Endothelial cell of umbilical vein (primary cell): ENCODE results near the gene CIITA. TPM values are rescaled to one million over a fixed set of nuclear protein-coding genes. Genes with fewer than 3 reads are reported as not detected.
A peak's percentile ranks its signal among the peaks of the same experiment; 100 is the strongest.
"Not testable (repeated sequence)": the region's sequence is repeated elsewhere in the genome, so short reads cannot be mapped to it uniquely, and the experiment has no call there.

Experiments used
- BruUV-seq: library from RNA; stranded (reverse); fragments of 400-500 nt; replicated peaks from 2 replicates; lab custom pipeline; 2021; lab: Mats Ljungman, UMichigan
- CTCF ChIA-PET: fragments of 300-600, 350-600 bp; sonication (Branson Sonifier 250); formaldehyde crosslinking; loops from one replicate; lab custom pipeline; 2021; ENCODE audit warnings: antibody characterized with exemption, inconsistent platforms; lab: Charles Lee
- POLR2A ChIA-PET: fragments of 300-600, 350-600 bp; sonication (Branson Sonifier 250); formaldehyde crosslinking; loops from one replicate; lab custom pipeline; 2021; ENCODE audit warnings: antibody characterized with exemption, inconsistent platforms; lab: Charles Lee
- DNase-seq: peaks from one replicate; pipeline ENCODE4 v3.0.0-alpha.2; 2011; ENCODE audit warnings: low read depth, low spot score
- FAIRE-seq: peaks from 2 replicates; lab custom pipeline; 2011; peaks lifted over from hg19 to GRCh38; lab: Jason Lieb, UNC
- H2AFZ ChIP-seq: 2 replicates; pipeline ENCODE4 v1.6.0; 2012; ENCODE audit warnings: low read depth, low read length, control low read depth, inconsistent platforms
- H3K27ac ChIP-seq: 2 replicates; pipeline ENCODE4 v1.5.1; 2011; ENCODE audit warnings: low read depth, mild to moderate bottlenecking, control low read depth, low read length, moderate library complexity; ENCODE audit not compliant: insufficient read depth
- H3K27me3 ChIP-seq, 2 experiments: 2 replicates each; pipeline versions ENCODE4 v1.6.0 to v1.6.1; 2011; ENCODE audit warnings: low read length in 2 of 2, mixed read lengths in 1 of 2; ENCODE audit not compliant: control insufficient read depth in 2 of 2, insufficient read depth in 2 of 2
- H3K36me3 ChIP-seq, 2 experiments: 2 replicates in 1 of 2; 3 replicates in 1 of 2; pipeline ENCODE4 v1.5.1; 2011; ENCODE audit warnings: low read length in 2 of 2, mild to moderate bottlenecking in 1 of 2, moderate library complexity in 1 of 2; ENCODE audit not compliant: control insufficient read depth in 2 of 2, insufficient read depth in 2 of 2; ENCODE audit errors: extremely low read depth in 1 of 2
- H3K4me1 ChIP-seq: 3 replicates; pipeline ENCODE4 v1.5.1; 2011; ENCODE audit warnings: mild to moderate bottlenecking, low read length; ENCODE audit not compliant: control insufficient read depth, insufficient read depth; ENCODE audit errors: extremely low read depth
- H3K4me2 ChIP-seq: 2 replicates; pipeline ENCODE4 v1.6.1; 2011; ENCODE audit warnings: low read length, control low read depth, mixed read lengths; ENCODE audit not compliant: insufficient read depth
- H3K4me3 ChIP-seq, 3 experiments: fragments of 200-600 bp in 1 of 3; sonication (generic), shearing (Covaris generic) in 1 of 3; replicated peaks in 1 of 3; 2 replicates each; pipeline ENCODE4 v1.5.1; 2011 to 2016; ENCODE audit warnings: control low read depth in 3 of 3, low read length in 3 of 3, mild to moderate bottlenecking in 2 of 3, inconsistent platforms in 1 of 3, low read depth in 1 of 3, moderate library complexity in 1 of 3; ENCODE audit not compliant: insufficient read depth in 1 of 3
- H3K79me2 ChIP-seq: 2 replicates; pipeline ENCODE4 v1.6.0; 2012; ENCODE audit warnings: low read length, inconsistent platforms; ENCODE audit not compliant: control insufficient read depth, insufficient read depth
- H3K9ac ChIP-seq: replicated peaks from 2 replicates; pipeline ENCODE3; 2011; ENCODE audit warnings: low read length, control low read depth; ENCODE audit not compliant: insufficient read depth; ENCODE audit errors: extremely low read depth
- H3K9me1 ChIP-seq: replicated peaks from 3 replicates; pipeline ENCODE4 v1.6.0; 2011; ENCODE audit warnings: mild to moderate bottlenecking, low read length; ENCODE audit not compliant: control insufficient read depth, insufficient read depth; ENCODE audit errors: extremely low read depth
- H3K9me3 ChIP-seq: replicated peaks from 2 replicates; pipeline ENCODE4 v1.5.1; 2012; ENCODE audit warnings: low read length, inconsistent platforms; ENCODE audit not compliant: control insufficient read depth, insufficient read depth
- H4K20me1 ChIP-seq: replicated peaks from 2 replicates; pipeline ENCODE3; 2011; ENCODE audit warnings: mild to moderate bottlenecking, low read length; ENCODE audit not compliant: control insufficient read depth, insufficient read depth; ENCODE audit errors: extremely low read depth
- FOS ChIP-seq: IDR thresholded peaks from 2 replicates; pipeline ENCODE4 v1.6.1; 2011; ENCODE audit warnings: mild to moderate bottlenecking, low read length, moderate library complexity, borderline replicate concordance; ENCODE audit not compliant: insufficient read depth
- GATA2 ChIP-seq: IDR thresholded peaks from 2 replicates; pipeline ENCODE4 v1.7.0; 2011; ENCODE audit warnings: low read depth, mild to moderate bottlenecking, moderate library complexity, mixed read lengths, low read length; ENCODE audit not compliant: insufficient read length, insufficient read depth
- JUN ChIP-seq: IDR thresholded peaks from 2 replicates; pipeline ENCODE4 v1.6.1; 2011; ENCODE audit warnings: borderline replicate concordance, low read depth; ENCODE audit not compliant: insufficient read length, insufficient read depth
- MYC ChIP-seq: IDR thresholded peaks from one replicate; pipeline ENCODE4 v1.6.1; 2011; ENCODE audit warnings: mild to moderate bottlenecking, low read depth, low read length
- POLR2A ChIP-seq: IDR thresholded peaks from 2 replicates; pipeline ENCODE4 v1.6.1; 2012; ENCODE audit warnings: low read depth, mild to moderate bottlenecking, control low read depth, low read length
- dilution Hi-C: fragments of 300-500 bp; cut with MboI; formaldehyde crosslinking; loops from one replicate; pipeline ENCODE4 v1.15.0; 2019; ENCODE audit warnings: low sequenced_read_pairs; ENCODE audit not compliant: extremely low pct_ligation_motif_present
- intact Hi-C: fragments of 100-400 bp; cut with micrococcal nuclease; formaldehyde crosslinking; loops from one replicate; pipeline ENCODE4 v1.10.0; 2022
- polyA plus RNA-seq, 4 experiments: library from polyadenylated mRNA; depleted of rRNA in 3 of 4; stranded (reverse) in 3 of 4; unstranded in 1 of 4; fragments of >200 nt; gene quantifications; 2 replicates each; pipeline versions ENCODE4 v1.2.1 to v1.2.3, GENCODE V29; 2011 to 2012; ENCODE audit warnings: missing spikeins in 1 of 4
- total RNA-seq: library from RNA; stranded (reverse); gene quantifications from 2 replicates; pipeline ENCODE4 v1.2.3, GENCODE V29; 2021
- TF ChIP-seq, protein P1 (sequence below): IDR thresholded peaks from 2 replicates; pipeline ENCODE4 v1.6.1; 2011; ENCODE audit not compliant: insufficient read depth, insufficient read length
- TF ChIP-seq, protein P2 (sequence below), 2 donors: IDR thresholded peaks; 1 replicate in 1 of 2; 2 replicates in 1 of 2; pipeline ENCODE4 v1.5.1; 2011; ENCODE audit warnings: low read length in 2 of 2, mild to moderate bottlenecking in 2 of 2, moderate library complexity in 2 of 2, control low read depth in 1 of 2, inconsistent platforms in 1 of 2, low read depth in 1 of 2; ENCODE audit not compliant: insufficient read depth in 1 of 2; ENCODE audit errors: extremely low read depth in 1 of 2

Gene CIITA
- total and polyA plus RNA-seq, 2 donors (not counting 3 experiments of a cell fraction or from before 2014, with no cell fraction given): not detected

- intact Hi-C loops: loop anchor here (1.0 to 10.0 kb wide), 2 partner anchors 361 to 557 kb away; partner anchors contain the start of genes ATF7IP2 and EMP2
- FAIRE-seq: peak; percentile 47
- H2AFZ ChIP-seq: no peak overlapping the region
Observed at GRCh38 chr16:10941127-10941933, 64.3 kb downstream of the CIITA start.

GRCh38 chr16:10941935-10942351 lies 64.9 kb downstream of the CIITA start:
- Histone ChIP-seq H3K79me2 (peaks cover 54% of the 10 kb centered on the region), H3K4me2 (peak overlapping the region; percentile 66), H3K4me3 (peak overlapping the region in 2 of 3 experiments; percentile 55 to 71), H3K4me1 (peaks cover 61% of the 10 kb centered on the region)
- H3K9me3 ChIP-seq, H3K27me3 ChIP-seq, H4K20me1 ChIP-seq, dilution Hi-C loops, H3K27ac ChIP-seq, H3K9ac ChIP-seq, H2AFZ ChIP-seq, BruUV-seq, POLR2A ChIA-PET, DNase-seq, H3K36me3 ChIP-seq, H3K9me1 ChIP-seq, FAIRE-seq: not testable (repeated sequence)
- intact Hi-C loops: loop anchor here (1.0 to 10.0 kb wide), 3 partner anchors 198 to 557 kb away; partner anchors contain the start of genes ATF7IP2 and EMP2
- CTCF ChIA-PET: interaction anchor here (0.5 to 1.4 kb wide), 9 partner anchors 9 to 647 kb away, joined by 3 to 6 read pairs (median 3); partner anchors contain the start of genes NUBP1 and SOCS1

More at GRCh38 chr16:10941127-10941933, 64.3 kb downstream of the CIITA start:
- no peaks in the 10 kb centered on the region for H3K27me3 ChIP-seq
- CTCF ChIA-PET: interaction anchor here (0.7 to 1.7 kb wide), 7 partner anchors 8 to 426 kb away, joined by 3 to 8 read pairs (median 3); partner anchors contain the start of gene SOCS1
- H3K9ac ChIP-seq: peak overlapping the region; percentile 10
- peaks cover under 1% of the 10 kb centered on the region for H4K20me1 ChIP-seq
- dilution Hi-C loops: no loop called here
- POLR2A ChIA-PET: interaction anchor here (0.7 kb wide), 1 partner anchor 315 kb away, joined by 3 read pairs; the partner anchor contains the start of gene SOCS1
- H3K9me1 ChIP-seq: no peaks in the 10 kb centered on the region
- H3K4me3 ChIP-seq: peak overlapping the region; percentile 24 to 71 (median 55)
- no peak for TF ChIP-seq POLR2A
- TF ChIP-seq GATA2: no peak
- TF ChIP-seq MYC: no peak
- TF ChIP-seq, protein P1, sequence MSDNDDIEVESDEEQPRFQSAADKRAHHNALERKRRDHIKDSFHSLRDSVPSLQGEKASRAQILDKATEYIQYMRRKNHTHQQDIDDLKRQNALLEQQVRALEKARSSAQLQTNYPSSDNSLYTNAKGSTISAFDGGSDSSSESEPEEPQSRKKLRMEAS: no peak
- TF ChIP-seq FOS: no peak
- TF ChIP-seq, protein P2, sequence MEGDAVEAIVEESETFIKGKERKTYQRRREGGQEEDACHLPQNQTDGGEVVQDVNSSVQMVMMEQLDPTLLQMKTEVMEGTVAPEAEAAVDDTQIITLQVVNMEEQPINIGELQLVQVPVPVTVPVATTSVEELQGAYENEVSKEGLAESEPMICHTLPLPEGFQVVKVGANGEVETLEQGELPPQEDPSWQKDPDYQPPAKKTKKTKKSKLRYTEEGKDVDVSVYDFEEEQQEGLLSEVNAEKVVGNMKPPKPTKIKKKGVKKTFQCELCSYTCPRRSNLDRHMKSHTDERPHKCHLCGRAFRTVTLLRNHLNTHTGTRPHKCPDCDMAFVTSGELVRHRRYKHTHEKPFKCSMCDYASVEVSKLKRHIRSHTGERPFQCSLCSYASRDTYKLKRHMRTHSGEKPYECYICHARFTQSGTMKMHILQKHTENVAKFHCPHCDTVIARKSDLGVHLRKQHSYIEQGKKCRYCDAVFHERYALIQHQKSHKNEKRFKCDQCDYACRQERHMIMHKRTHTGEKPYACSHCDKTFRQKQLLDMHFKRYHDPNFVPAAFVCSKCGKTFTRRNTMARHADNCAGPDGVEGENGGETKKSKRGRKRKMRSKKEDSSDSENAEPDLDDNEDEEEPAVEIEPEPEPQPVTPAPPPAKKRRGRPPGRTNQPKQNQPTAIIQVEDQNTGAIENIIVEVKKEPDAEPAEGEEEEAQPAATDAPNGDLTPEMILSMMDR (IDR thresholded peaks at IDR 0.05; ENCODE audit: extremely low read depth in 1 of 2, insufficient read depth in 1 of 2, low read depth in 1 of 2, low read length in 2 of 2): no peak
- TF ChIP-seq JUN: no peak
- H3K4me2 ChIP-seq: peak overlapping the region; percentile 66
- peaks cover 54% of the 10 kb centered on the region for H3K79me2 ChIP-seq
- no peak for DNase-seq
- H3K27ac ChIP-seq: no peak overlapping the region
- TSS peak; percentile 31 for BruUV-seq
- H3K36me3 ChIP-seq: no peaks in the 10 kb centered on the region
- no peaks in the 10 kb centered on the region for H3K9me3 ChIP-seq
- H3K4me1 ChIP-seq: peaks cover 62% of the 10 kb centered on the region
